Globus pallidus (tissue), 1 donor: ENCODE results near the gene SORCS2.
A peak's percentile ranks its signal among the peaks of the same experiment; 100 is the strongest.

Experiments used
- DNase-seq: peaks from one replicate; pipeline ENCODE4 v3.0.0-alpha.2; 2015; ENCODE audit warnings: low spot score

Gene SORCS2

GRCh38 chr4:7733801-7734650 is 541.7 kb downstream of the SORCS2 start:
- no peak for DNase-seq

DNA sequence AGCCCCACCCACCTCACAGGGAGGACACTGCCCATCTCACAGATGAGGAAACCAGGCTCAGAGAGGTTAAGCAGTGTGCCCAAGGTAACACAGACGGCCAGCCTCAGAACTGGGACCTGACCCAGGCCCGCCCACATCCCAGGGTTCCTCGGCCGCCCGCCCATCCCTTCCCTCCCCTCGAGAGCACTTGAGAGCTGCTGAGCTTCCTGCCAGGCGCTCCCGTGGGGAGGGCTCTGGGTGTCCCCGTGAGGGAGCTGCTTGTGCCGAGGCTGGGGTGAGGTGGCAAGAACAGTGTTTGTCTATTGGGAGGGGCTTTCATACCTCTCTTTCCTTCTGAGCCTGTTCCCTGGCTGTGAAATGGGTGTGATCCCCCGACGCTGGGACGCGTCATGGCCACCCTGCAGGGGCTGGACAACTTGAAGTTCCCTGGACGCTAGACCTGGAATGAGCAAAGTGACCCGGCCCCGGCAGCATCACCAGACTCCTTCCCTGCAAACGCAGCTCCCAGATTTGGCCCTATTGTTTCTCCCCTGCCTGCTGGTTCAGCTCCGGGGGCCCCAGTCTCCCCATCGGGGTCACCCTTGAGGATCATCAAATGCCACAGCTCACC is 542.4 kb downstream of the SORCS2 start:
- DNase-seq = no peak

DNA sequence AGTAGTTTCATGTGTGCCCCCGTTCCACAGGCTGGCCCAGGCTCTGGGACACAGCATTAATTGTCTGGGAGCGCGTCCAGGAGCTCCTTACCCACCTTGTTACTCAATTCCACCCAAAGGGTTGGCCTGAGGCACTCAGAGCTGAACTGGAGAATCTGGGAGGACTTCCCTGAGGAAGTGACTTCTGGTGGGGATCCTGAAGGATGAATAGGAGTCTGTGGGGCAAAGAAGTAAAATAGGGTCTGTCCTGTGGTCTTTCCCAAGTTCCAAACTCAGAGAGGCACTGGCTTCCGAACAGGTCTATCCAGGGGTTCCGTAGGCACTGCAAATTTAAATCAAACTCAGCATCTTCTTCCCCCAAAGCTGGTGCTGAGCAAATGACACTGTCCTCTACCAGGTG is 543.1 kb downstream of the SORCS2 start:
- DNase-seq = no peak

- DNase-seq = no peak
These were observed 543.6 kb downstream of the SORCS2 start for GRCh38 chr4:7735961-7736360.

DNA sequence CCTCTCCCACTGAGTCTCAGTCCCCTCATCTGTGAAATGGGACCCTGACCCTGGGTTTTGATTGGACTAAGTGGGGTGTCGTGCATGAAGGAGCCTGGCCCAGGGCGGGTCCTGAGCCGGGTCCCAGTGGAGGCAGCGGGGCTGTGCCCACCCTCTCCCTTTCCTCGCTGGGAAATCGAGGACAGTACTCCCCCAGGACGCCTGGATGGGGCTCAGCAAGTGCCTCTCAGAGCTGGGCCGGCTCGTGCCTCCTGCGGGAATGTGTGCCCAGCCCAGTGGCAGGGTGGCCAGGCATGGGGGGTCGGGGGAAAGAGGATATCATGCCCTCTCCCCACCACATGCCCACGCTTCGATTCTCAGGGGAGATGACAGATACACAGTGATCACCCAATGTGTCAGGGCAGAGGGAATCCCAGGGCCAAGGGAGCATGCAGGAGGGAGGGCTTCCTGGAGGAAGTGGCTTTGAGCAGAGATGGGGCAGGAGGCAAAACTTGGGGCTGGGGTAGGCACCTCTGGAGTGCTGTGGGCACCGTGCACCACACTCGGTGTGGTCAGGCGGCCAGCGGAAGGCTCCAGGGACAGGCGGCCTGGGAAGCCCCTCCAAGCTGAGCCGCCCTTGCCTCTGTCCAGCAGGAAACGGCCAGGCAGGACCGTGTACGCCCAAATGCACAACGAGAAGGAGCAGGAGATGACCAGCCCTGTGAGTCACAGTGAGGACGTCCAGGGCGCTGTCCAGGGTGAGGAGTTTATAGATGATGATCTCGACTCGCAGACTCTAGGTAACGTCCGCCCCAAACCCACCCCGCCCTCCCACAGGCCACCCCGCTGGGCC is 544.3 kb downstream of the SORCS2 start:
- no peak for DNase-seq

GRCh38 chr4:7737268-7737645 is 544.9 kb downstream of the SORCS2 start:
- no peak for DNase-seq

GRCh38 chr4:7737752-7738457 is 545.6 kb downstream of the SORCS2 start:
- DNase-seq = no peak

DNA sequence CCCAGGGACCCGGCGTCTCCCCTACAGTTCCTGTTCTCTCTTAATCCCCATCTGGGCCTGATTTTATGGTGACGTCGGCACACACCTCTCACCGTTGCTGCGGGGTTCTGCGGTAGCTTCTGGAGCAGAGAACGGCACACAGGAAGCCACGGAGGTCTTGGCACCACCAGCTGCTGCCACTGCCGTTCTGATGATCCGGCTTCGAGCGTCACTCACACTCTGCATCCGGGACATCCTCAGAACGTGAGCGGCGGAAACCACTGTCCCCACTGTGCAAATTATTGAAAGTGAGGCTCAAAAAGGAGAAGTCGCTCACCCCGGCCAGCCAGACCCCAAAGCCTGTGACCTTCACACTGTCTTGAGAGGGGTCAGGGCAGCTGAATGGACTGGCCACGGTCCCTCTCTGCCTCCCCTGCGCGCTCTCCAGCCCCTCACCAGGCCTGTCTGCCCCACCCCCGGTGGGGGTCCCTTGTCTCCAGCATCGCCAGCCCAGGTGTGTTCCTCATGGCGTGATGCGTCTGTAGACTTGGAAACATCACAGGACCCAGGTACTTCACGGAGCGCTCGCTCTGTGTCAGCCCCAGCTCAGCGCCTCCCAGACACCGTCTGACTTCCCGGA is 546.2 kb downstream of the SORCS2 start:
- no peak for DNase-seq

DNA sequence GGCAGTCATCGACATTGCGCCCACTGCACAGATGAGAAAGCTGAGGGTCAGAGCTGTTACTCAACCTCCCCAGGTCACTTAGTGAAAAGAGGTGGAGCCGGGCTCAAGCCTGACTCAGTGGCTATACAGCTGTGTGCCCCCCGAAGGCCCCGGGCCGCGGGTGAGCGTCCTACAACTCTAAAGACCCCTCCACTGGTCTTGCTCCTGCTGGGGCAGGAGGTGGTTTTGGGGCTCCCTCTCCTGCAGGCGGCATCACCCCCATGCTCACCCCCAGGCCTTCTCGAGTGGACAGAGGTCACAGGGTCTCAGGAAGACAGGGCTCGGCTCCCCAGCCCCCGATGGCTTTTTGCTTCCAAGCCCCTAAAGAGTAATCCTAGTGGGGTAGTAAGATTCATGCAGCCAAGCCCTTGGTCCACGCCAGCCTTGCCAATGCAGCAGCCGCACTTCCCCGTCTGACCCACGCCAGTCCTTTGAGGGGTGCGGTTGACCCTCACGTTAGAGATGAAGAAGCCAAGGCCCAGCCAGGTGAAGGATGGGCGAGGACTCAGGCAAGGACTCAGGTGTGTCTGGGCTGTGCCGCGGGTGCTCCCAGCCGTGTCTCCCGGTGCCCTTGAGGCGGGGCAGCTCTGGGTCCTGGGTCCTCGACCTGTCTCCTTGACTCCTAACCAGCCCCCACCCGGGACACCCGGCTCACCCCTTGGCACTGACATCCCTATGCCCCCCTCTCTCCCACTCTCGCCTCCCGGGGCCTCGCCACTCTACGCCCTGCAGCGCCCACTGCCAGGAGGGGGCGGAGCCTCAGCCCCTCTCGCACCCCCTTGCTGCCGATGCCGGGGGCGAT is 547.0 kb downstream of the SORCS2 start:
- no peak for DNase-seq

DNA sequence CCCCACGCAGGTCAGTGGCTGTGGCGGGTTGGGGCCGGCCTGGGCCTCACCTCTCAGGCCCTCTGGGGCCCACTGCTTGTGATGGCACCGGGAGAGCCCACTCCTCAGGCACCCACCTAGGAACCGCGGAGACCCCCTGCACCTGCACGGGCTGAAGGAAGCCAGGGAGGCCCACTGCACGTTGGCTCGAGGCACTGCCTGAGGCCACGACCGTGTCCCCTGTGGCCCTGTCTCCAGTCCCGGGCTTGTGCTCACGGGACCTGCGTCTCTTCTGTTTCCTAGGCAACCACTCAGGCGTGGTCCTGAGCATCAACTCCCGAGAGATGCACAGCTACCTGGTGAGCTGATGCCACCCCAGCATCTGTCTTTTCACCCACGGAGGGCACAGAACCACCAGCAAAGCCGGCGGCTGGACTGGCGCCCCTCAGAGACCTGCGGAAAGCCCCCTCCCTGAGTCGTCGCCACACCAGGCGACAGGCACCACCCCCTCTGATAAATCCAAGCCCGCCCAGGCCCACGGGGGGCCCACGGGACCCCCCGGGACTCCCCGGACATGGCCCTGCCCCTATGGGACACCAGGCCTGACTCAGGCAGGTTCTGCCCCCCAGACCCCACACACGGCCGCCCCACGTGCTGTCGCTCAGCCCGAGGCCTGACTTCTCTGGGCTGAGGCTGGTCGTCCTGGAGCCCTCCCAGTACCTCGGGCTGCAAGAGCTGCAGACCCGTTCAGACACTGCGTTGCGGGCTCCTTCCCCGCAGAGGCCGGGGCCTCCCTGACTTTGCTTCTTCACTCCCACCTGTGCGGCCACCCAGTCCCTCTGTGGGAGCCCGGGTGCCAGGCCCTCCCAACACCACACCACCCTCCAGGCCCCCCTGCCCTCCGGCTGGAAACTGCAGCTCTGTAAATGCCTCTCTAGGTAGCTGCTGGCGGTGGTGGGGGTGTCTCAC is 547.9 kb downstream of the SORCS2 start:
- DNase-seq = no peak

- no peak for DNase-seq
These were observed 548.7 kb downstream of the SORCS2 start for GRCh38 chr4:7740866-7741525.

DNA sequence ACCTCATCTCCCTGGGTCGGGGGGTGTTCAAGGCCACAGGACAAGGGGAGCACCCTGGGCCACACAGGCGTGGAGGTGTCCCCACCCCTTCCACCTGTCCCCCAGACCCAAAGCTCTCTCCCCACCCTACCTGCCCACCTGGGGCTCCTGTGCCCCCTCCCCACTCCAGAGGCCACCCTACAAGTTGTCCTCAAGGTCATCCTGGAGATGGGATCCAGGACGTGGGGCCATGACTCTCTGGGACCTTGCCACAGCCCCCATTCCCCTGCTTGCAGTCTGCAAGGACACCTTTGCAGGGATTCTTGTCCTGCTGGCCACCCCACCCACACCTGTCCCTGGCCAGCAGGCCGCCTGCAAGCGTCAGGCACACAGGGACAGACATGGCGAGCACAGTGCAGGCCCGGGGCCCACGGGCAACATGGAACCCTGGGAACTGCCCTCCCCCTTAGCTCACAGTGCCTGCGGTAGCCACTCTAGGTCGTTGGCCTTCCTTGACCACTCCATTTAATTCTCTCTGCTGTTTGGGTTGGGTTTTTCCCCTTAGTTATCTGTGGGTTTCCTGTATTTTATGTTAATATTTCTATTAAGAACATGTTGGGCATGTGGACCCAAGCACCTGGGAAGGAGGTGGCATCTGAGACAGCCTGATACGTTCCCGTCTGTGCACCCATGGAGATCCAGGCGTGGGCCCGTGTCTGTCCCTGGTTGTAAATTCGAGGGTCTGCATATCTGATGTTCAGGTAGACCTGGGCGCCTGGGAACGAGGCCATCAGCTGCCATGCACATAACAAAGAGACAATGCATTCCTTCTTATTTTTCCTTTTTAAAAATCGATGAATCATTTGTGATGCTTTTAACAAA is 549.8 kb downstream of the SORCS2 start:
- no peak for DNase-seq

GRCh38 chr4:7742807-7743280 is 550.5 kb downstream of the SORCS2 start:
- DNase-seq = no peak

GRCh38 chr4:7744142-7744804 is 551.9 kb downstream of the SORCS2 start:
- peak; percentile 48 for DNase-seq

DNA sequence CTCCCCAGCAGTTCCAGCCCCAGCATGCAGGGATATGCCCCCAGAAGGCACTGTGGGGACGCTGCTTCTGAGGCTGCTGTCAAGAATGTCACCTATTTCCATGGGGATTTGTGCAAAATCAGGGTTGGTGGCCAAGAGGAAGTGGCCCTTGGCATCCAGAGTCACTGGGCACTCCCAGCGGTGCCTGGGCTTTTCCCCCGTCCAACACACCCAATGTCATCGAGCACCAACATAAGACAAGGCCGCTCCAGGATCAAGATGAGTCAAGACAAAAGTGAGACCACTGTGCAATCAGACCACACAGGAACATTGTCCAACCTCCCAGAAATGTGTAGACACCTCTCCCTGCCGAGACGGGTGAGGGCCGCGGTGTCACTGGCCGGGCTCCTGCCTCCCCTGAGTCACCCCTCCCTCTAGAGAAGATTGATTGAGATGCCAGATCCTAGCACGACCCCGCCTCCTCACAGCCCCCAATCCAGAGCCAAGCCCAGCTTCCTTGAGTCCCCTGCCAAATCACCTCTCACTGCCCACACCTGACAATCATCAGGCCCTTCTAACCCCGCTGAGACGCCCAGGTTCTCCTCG is 553.1 kb downstream of the SORCS2 start:
- no peak for DNase-seq

DNA sequence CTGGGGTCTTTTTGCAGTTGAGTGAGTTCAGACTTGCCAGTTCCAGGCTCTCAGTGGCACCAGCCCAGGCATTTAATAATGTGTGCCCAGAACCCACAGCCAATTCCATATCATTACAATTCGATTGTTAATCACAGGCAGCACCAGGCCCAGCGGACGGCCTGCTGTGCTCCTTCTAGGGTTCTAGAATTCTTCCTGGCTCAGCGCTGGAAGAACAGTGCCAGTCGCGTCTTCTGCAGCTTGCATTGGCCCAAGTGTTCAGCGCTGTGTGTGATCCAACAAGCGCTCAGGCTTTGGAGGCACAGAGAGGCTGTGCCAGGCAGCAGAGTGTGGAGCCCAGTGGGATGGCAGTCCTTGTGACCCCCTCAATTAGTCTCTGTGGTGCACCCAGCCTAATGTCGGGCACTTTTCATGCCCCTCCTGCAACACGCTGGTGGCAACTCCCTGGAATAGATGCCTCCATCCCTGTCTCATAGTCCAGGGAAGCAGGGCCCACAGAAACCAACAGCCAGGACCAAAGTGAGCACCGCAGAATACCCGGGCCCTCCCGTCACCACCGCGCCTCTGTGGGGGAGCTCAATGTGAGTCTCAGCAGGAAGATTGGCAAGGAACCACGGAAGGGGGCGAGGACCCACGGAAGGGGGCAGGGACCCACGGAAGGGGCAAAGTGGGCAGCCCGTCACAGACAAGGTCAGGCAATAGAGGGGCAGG is 554.2 kb downstream of the SORCS2 start:
- no peak for DNase-seq

- DNase-seq = peak; percentile 54
These were observed 554.7 kb downstream of the SORCS2 start for GRCh38 chr4:7747062-7747385.
